OCI-LY1 (cell line): ENCODE results near the gene WFDC9.

Experiments
- H2AFZ ChIP-seq: fragments of 200-600 bp; sonication (generic), shearing (Covaris generic); 2 replicates; pipeline ENCODE4 v1.6.0; 2014; ENCODE audit warnings: antibody characterized with exemption, mild to moderate bottlenecking, low read length
- H3F3A ChIP-seq: fragments of 200-600 bp; sonication (generic), shearing (Covaris generic); 2 replicates; pipeline ENCODE4 v1.6.0; 2014; ENCODE audit warnings: mild to moderate bottlenecking, antibody characterized with exemption, low read length, moderate library complexity; ENCODE audit not compliant: insufficient read depth
- H3K27ac ChIP-seq: fragments of 200-600 bp; sonication (generic); 2 replicates; pipeline ENCODE4 v1.5.1; 2014; ENCODE audit warnings: low read length, mixed run types, mild to moderate bottlenecking, low read depth; ENCODE audit not compliant: poor library complexity, severe bottlenecking
- H3K27me3 ChIP-seq: fragments of 200-600 bp; sonication (generic); 2 replicates; pipeline ENCODE4 v1.6.0; 2014; ENCODE audit warnings: antibody characterized with exemption, mild to moderate bottlenecking, low read length, moderate library complexity; ENCODE audit not compliant: insufficient read depth
- H3K36me3 ChIP-seq: fragments of 200-600 bp; sonication (generic); 2 replicates; pipeline ENCODE4 v1.6.1; 2014; ENCODE audit warnings: mild to moderate bottlenecking, antibody characterized with exemption, low read length, moderate library complexity, mixed read lengths; ENCODE audit not compliant: insufficient read depth
- H3K4me1 ChIP-seq: fragments of 200-600 bp; sonication (generic); 2 replicates; pipeline ENCODE4 v1.5.1; 2014; ENCODE audit warnings: mild to moderate bottlenecking, low read length, moderate library complexity; ENCODE audit not compliant: insufficient read depth, severe bottlenecking
- H3K4me2 ChIP-seq: fragments of 200-600 bp; sonication (generic), shearing (Covaris generic); 2 replicates; pipeline ENCODE4 v1.6.1; 2014; ENCODE audit warnings: low read length
- H3K4me3 ChIP-seq: fragments of 200-600 bp; sonication (generic); 2 replicates; pipeline ENCODE4 v1.5.1; 2014; ENCODE audit warnings: low read length, low read depth, mild to moderate bottlenecking, mixed read lengths; ENCODE audit not compliant: poor library complexity, severe bottlenecking
- H3K79me2 ChIP-seq: fragments of 200-600 bp; shearing (Covaris generic); 2 replicates; pipeline ENCODE4 v1.6.1; 2016; ENCODE audit warnings: mixed run types, low read length, mixed read lengths; ENCODE audit not compliant: insufficient read depth
- H3K9ac ChIP-seq: fragments of 200-600 bp; sonication (generic), shearing (Covaris generic); 2 replicates; pipeline ENCODE4 v1.6.1; 2014; ENCODE audit warnings: mild to moderate bottlenecking, low read length, mixed read lengths
- H3K9me2 ChIP-seq: fragments of 200-600 bp; sonication (generic), shearing (Covaris generic); 2 replicates; pipeline ENCODE4 v1.6.1; 2014; ENCODE audit warnings: low read depth, mild to moderate bottlenecking, low read length, mixed read lengths
- H3K9me3 ChIP-seq: fragments of 200-600 bp; shearing (Covaris generic); 2 replicates; pipeline ENCODE4 v1.6.1; 2014; ENCODE audit warnings: low read length, mixed read lengths
- H4K20me1 ChIP-seq: fragments of 200-600 bp; sonication (generic), shearing (Covaris generic); 2 replicates; pipeline ENCODE4 v1.6.0; 2016; ENCODE audit warnings: mild to moderate bottlenecking, low read length; ENCODE audit not compliant: insufficient read depth
- CTCF ChIP-seq: fragments of 200-600 bp; sonication (generic), shearing (Covaris generic); IDR thresholded peaks from 2 replicates; pipeline ENCODE4 v1.5.1; 2017; ENCODE audit warnings: mild to moderate bottlenecking, antibody characterized with exemption, low read length, moderate library complexity, mixed read lengths
- EZH2 ChIP-seq: fragments of 200-600 bp; sonication (generic), shearing (Covaris generic); IDR thresholded peaks from 2 replicates; pipeline ENCODE4 v1.8.0; 2017; ENCODE audit warnings: borderline replicate concordance, mixed run types, mild to moderate bottlenecking, antibody characterized with exemption, low read length, moderate library complexity, mixed read lengths

The WFDC9 gene

GRCh38 chr20:45617591-45617990 lies 13.5 kb downstream of the WFDC9 start:
- Histone ChIP-seq H3K9ac (no peak overlapping the region), H3F3A (no peaks in the 10 kb centered on the region), H4K20me1 (no peaks in the 10 kb centered on the region), H3K79me2 (no peaks in the 10 kb centered on the region), H3K9me2 (no peaks in the 10 kb centered on the region), H3K27ac (no peak overlapping the region), H3K4me3 (no peak overlapping the region), H3K4me1 (no peaks in the 10 kb centered on the region), H3K4me2 (no peak overlapping the region), H2AFZ (no peak overlapping the region), H3K27me3 (no peaks in the 10 kb centered on the region), H3K9me3 (no peaks in the 10 kb centered on the region), H3K36me3 (no peaks in the 10 kb centered on the region)
- no peak for TF ChIP-seq EZH2
- TF ChIP-seq CTCF: no peak

- Histone ChIP-seq H3K9ac (no peak overlapping the region), H3K4me3 (no peak overlapping the region), H3K4me2 (no peak overlapping the region), H2AFZ (no peak overlapping the region), H3K4me1 (no peaks in the 10 kb centered on the region), H3K27ac (no peak overlapping the region), H3K9me3 (no peaks in the 10 kb centered on the region), H3K27me3 (no peaks in the 10 kb centered on the region), H3K79me2 (no peaks in the 10 kb centered on the region), H3F3A (no peaks in the 10 kb centered on the region), H3K36me3 (no peaks in the 10 kb centered on the region), H4K20me1 (no peaks in the 10 kb centered on the region), H3K9me2 (no peaks in the 10 kb centered on the region)
- no peak for TF ChIP-seq EZH2
- TF ChIP-seq CTCF: no peak
Measured at GRCh38 chr20:45612314-45612713, 18.8 kb downstream of the WFDC9 start.

GRCh38 chr20:45611054-45611453 lies 20.0 kb downstream of the WFDC9 start:
- Histone ChIP-seq H3K27ac (no peak overlapping the region), H2AFZ (no peak overlapping the region), H3K79me2 (no peaks in the 10 kb centered on the region), H3K27me3 (no peaks in the 10 kb centered on the region), H3K4me1 (no peaks in the 10 kb centered on the region), H3K36me3 (no peaks in the 10 kb centered on the region), H3K9me2 (no peaks in the 10 kb centered on the region), H3F3A (no peaks in the 10 kb centered on the region), H3K4me2 (no peak overlapping the region), H4K20me1 (no peaks in the 10 kb centered on the region), H3K4me3 (no peak overlapping the region), H3K9me3 (no peaks in the 10 kb centered on the region), H3K9ac (no peak overlapping the region)
- TF ChIP-seq EZH2: no peak
- TF ChIP-seq CTCF: no peak
